ENCODE measurements around the gene RTL1.

RTL1 gene

DNA sequence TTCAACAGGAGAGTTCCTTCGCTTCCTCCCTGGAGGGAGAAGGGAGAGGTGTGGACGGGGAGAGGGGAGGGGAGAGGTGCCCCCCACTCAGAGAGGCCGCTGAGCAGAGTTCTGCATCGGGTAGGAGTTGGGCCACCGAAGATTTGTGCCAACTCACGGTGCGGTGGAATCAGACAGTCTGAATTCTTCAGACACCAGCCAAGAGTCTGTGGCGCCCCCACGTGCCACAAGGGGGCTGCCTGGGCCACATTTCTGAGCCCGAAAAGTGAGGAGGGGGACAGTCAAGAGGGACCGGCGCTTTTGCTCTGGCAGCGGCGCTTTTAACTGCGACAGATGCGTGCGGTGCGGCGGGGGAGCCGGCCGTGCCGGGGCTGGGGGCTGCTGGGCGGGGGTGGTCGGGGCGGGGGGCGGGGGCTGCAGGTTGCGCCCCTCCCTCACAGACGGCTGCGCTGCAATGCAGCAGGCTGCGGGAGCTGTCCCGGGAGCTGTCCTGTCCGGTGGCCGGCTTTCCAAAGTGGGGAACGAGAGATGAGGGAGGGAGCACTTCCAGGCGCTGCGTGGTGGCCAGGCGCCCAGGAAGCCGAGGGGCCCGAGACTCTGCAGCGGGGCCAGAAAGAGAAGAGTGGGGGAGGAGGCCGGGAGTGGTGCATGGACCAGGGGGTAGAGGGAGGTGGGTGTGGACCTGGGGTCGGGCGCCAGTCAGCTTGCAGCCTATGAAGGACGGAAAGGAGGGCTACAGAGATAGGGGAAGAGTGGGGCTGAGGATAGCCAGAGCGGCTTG is 975 bp upstream of the RTL1 start:
- in situ Hi-C loops (cut with MboI; ENCODE audit: low sequenced_read_pairs, unreplicated experiment) = no loop called here
- no peak for DNase-seq (ENCODE audit: low spot score)
- TF ChIP-seq, protein P1, sequence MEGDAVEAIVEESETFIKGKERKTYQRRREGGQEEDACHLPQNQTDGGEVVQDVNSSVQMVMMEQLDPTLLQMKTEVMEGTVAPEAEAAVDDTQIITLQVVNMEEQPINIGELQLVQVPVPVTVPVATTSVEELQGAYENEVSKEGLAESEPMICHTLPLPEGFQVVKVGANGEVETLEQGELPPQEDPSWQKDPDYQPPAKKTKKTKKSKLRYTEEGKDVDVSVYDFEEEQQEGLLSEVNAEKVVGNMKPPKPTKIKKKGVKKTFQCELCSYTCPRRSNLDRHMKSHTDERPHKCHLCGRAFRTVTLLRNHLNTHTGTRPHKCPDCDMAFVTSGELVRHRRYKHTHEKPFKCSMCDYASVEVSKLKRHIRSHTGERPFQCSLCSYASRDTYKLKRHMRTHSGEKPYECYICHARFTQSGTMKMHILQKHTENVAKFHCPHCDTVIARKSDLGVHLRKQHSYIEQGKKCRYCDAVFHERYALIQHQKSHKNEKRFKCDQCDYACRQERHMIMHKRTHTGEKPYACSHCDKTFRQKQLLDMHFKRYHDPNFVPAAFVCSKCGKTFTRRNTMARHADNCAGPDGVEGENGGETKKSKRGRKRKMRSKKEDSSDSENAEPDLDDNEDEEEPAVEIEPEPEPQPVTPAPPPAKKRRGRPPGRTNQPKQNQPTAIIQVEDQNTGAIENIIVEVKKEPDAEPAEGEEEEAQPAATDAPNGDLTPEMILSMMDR (IDR thresholded peaks at IDR 0.05; ENCODE audit: borderline replicate concordance, control extremely low read depth, extremely low read depth, insufficient read depth, missing control alignments) = no peak

DNA sequence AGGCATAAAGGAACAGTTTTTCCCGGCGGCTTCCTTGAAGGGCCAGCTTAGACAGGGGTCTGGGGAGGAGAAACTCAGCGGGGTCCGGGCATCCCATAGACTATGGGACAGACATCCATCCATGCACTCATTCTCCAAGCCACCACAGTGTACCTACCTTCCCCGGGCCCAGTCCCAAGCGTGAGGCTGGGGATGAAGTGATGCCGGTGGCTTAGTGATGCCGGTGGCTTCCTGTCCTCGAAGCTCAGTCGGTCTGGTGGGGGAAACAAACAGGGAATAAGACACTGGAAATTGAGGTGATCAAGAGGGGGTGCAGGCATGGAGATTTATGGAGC is 421 bp downstream of the RTL1 start:
- in situ Hi-C loops (cut with MboI; ENCODE audit: low sequenced_read_pairs, unreplicated experiment) = no loop called here
- DNase-seq (ENCODE audit: low spot score) = no peak
- TF ChIP-seq, protein P1 (IDR thresholded peaks at IDR 0.05; ENCODE audit: borderline replicate concordance, control extremely low read depth, extremely low read depth, insufficient read depth, missing control alignments) = no peak

DNA sequence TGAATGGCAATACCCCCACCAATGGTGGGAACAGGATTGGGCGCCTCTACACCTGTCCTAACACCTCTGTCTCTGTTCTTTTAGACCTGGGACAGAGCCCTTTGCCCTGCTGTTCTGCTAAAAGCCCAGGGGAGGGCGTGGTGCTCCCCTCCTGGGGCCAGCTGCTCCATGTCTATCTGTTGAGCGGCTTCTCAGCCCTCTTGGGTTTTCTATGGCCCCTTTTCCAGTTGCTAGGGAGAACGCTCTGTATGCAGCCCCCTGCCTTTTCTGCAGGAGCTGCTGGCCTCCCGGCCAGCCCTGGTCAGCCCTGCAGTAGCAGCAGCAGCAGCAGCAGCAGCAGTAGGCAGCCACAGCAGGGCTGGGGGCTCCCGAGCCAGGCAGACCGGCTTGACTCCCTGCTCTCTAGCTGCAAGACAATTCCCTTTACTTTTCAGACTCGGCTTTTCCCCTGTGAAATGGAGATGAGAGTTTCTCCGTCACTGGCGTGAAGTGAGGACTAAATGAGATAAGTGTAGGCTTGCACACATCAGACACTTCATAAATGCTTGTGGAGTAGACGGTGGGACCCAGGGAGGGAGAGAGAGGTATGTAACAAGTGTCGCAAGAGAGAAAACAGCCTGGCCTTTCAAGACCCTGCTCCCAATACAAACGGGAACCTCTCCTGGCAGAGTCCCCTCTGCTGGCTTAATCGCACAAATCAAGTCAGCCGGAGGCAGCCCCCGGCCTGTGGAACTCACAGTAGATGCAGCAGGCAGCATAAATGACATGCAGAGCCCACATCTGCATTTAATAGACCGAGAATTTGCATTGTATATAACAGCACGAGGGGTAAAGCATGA is 1.0 kb downstream of the RTL1 start:
- peak; percentile 26 for DNase-seq (ENCODE audit: low spot score)
- in situ Hi-C loops (cut with MboI; ENCODE audit: low sequenced_read_pairs, unreplicated experiment) = no loop called here

DNA sequence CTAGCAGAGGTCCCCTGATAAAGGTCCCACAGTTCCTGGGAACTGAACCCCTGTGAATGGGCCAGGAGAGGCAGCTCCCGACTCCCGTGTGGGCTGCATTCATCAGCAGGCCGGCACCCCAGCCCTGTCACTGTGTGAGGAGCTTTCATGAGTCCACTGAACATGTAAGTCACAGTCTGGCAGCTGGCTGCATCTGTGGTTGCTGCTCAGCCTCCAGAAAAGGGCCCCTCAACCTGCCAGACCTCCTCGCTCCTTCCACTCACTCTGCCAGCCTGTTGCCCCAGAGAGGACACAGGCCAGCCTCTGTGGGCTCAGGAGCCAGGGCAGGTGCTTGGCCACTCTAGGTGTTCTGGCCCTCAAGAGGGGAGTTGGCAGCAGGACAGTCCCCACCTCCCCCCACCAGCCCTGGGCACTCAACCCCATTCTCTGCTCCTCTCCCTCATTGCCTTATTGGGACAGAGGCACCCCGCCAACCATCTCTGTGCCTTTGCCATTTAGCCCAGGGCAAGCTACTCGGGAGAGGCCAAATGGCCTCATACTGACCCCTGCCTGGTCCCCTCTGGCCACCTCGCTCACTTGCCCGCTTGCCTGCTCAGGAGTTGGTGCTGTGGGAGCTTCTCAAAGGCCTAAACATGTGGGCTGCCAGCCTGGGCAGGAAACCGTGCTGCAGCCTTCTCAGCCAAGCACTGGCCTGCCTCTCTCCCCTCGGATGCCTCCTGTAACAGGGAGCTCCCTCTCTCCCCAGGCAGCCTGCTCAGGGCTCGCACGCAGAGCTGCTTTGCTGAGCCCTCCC is 1.9 kb downstream of the RTL1 start:
- DNase-seq (ENCODE audit: low spot score) = peak; percentile 19
- TF ChIP-seq, protein P1 (IDR thresholded peaks at IDR 0.05; ENCODE audit: borderline replicate concordance, control extremely low read depth, extremely low read depth, insufficient read depth, missing control alignments) = no peak
- in situ Hi-C loops (cut with MboI; ENCODE audit: low sequenced_read_pairs, unreplicated experiment) = no loop called here

More for the DNA sequence above, 1.0 kb downstream of the RTL1 start:
- TF ChIP-seq, protein P1 (IDR thresholded peaks at IDR 0.05; ENCODE audit: borderline replicate concordance, control extremely low read depth, extremely low read depth, insufficient read depth, missing control alignments) = no peak

DNA sequence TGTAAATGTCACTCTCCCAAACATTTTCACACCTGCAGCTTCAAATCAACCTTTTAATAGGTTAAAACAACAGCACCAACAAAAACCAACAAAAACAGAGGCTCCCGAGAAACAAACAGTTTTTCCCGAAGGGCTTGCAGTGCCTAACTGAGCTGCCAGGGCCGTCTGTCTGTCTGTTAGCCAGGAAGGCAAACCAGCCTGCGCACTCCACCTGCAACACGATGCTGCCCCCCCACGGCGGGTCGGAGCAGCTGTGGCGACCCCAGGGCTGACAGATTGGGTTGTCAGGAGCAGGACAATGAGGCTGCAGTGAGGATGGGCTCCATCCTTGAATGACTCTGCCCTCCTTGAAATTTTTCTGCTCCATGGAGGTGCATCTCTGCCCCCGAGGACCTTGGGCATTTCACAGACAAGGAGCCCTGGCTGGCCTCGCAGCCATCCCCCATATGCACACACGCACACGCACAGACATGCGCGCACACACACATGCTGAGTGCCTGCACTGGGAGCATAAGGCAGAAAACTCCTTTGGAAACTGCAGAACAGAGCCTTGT is 2.6 kb downstream of the RTL1 start:
- TF ChIP-seq, protein P1 (IDR thresholded peaks at IDR 0.05; ENCODE audit: borderline replicate concordance, control extremely low read depth, extremely low read depth, insufficient read depth, missing control alignments) = peak; percentile 18
- DNase-seq (ENCODE audit: low spot score) = peak; percentile 25
- in situ Hi-C loops (cut with MboI; ENCODE audit: low sequenced_read_pairs, unreplicated experiment) = no loop called here
